H1 (cell line): ENCODE results near the gene SGCD. TPM values are rescaled to one million over a fixed set of nuclear protein-coding genes. Genes with fewer than 3 reads are reported as not detected.

Experiments used
- CTCF ChIA-PET: fragments of 300-600 bp; sonication (Branson Sonifier 250); formaldehyde crosslinking; loops from one replicate; lab custom pipeline; 2021; ENCODE audit not compliant: partially characterized antibody; lab: Charles Lee
- POLR2A ChIA-PET: fragments of 300-600 bp; sonication (Branson Sonifier 250); formaldehyde crosslinking; loops from one replicate; lab custom pipeline; 2021; ENCODE audit warnings: inconsistent platforms; ENCODE audit not compliant: partially characterized antibody; lab: Charles Lee
- DNase-seq, 2 experiments: peaks; one replicate each; pipeline versions ENCODE4 v3.0.0 to v3.0.0-alpha.2; 2010 to 2022; ENCODE audit warnings: low spot score in 2 of 2, low read depth in 1 of 2, mixed read lengths in 1 of 2
- FAIRE-seq: peaks from 2 replicates; lab custom pipeline; 2011; peaks lifted over from hg19 to GRCh38; lab: Jason Lieb, UNC
- H2AFZ ChIP-seq: 2 replicates; pipeline ENCODE4 v1.8.1; 2012; ENCODE audit warnings: low read length, inconsistent platforms
- H2AK5ac ChIP-seq: 2 replicates; pipeline ENCODE4 v1.6.1; 2013; ENCODE audit warnings: low read depth, low read length
- H2BK120ac ChIP-seq: replicated peaks from 2 replicates; pipeline ENCODE3; 2013; ENCODE audit warnings: low read depth, low read length, inconsistent platforms
- H2BK12ac ChIP-seq: 2 replicates; pipeline ENCODE4 v1.6.1; 2013; ENCODE audit warnings: low read depth, low read length
- H2BK15ac ChIP-seq: 2 replicates; pipeline ENCODE4 v1.6.1; 2013; ENCODE audit warnings: low read length
- H2BK20ac ChIP-seq: 2 replicates; pipeline ENCODE4 v1.6.1; 2013; ENCODE audit warnings: low read length
- H2BK5ac ChIP-seq: 2 replicates; pipeline ENCODE4 v1.6.1; 2013; ENCODE audit warnings: low read depth, low read length
- H3K14ac ChIP-seq: 2 replicates; pipeline ENCODE4 v1.6.1; 2013; ENCODE audit warnings: inconsistent platforms; ENCODE audit not compliant: insufficient read length
- H3K18ac ChIP-seq: 2 replicates; pipeline ENCODE4 v1.6.1; 2013; ENCODE audit warnings: low read length; ENCODE audit errors: extremely low read depth
- H3K23ac ChIP-seq: 2 replicates; pipeline ENCODE4 v1.6.1; 2013; ENCODE audit warnings: inconsistent platforms; ENCODE audit not compliant: insufficient read length
- H3K23me2 ChIP-seq: 2 replicates; pipeline ENCODE4 v1.6.1; 2013; ENCODE audit warnings: low read depth, low read length
- H3K27ac ChIP-seq: 2 replicates; pipeline ENCODE4 v1.6.1; 2011; ENCODE audit warnings: low read depth, low read length, inconsistent platforms
- H3K27me3 ChIP-seq, 4 experiments: replicated peaks in 1 of 4; 1 replicate in 1 of 4; 2 replicates in 3 of 4; pipeline versions ENCODE4 v1.6.1 to v1.8.1; 2011 to 2013; ENCODE audit warnings: low read length in 3 of 4, mild to moderate bottlenecking in 3 of 4, inconsistent platforms in 2 of 4, mixed read lengths in 2 of 4, moderate library complexity in 1 of 4; ENCODE audit not compliant: control insufficient read depth in 3 of 4, insufficient read depth in 3 of 4; ENCODE audit errors: extremely low read depth in 1 of 4
- H3K36me3 ChIP-seq, 4 experiments: 2 replicates each; pipeline versions ENCODE4 v1.6.1 to v1.8.1; 2011 to 2013; ENCODE audit warnings: mild to moderate bottlenecking in 4 of 4, low read length in 3 of 4, moderate library complexity in 2 of 4, control low read depth in 1 of 4, inconsistent platforms in 1 of 4; ENCODE audit not compliant: insufficient read depth in 4 of 4, control insufficient read depth in 2 of 4
- H3K4ac ChIP-seq: replicated peaks from 2 replicates; pipeline ENCODE3; 2013; ENCODE audit warnings: low read length, low read depth, mixed read lengths, inconsistent platforms; ENCODE audit not compliant: insufficient read length
- H3K4me1 ChIP-seq, 4 experiments: replicated peaks in 1 of 4; 1 replicate in 1 of 4; 2 replicates in 3 of 4; pipeline versions ENCODE4 v1.6.1 to v1.8.1; 2011 to 2013; ENCODE audit warnings: low read length in 3 of 4, inconsistent platforms in 2 of 4, mixed read lengths in 1 of 4; ENCODE audit not compliant: insufficient read depth in 4 of 4, control insufficient read depth in 3 of 4
- H3K4me2 ChIP-seq, 2 experiments: 2 replicates each; pipeline versions ENCODE4 v1.6.1 to v1.8.1; 2011 to 2013; ENCODE audit warnings: low read depth in 2 of 2, low read length in 2 of 2, control low read depth in 1 of 2, inconsistent platforms in 1 of 2, mild to moderate bottlenecking in 1 of 2; ENCODE audit not compliant: insufficient read depth in 1 of 2
- H3K4me3 ChIP-seq, 4 experiments: fragments of 200-600, 300-600 bp in 1 of 4; sonication (generic), shearing (Covaris generic), sonication (Bioruptor Twin) in 1 of 4; 2 replicates each; pipeline versions ENCODE4 v1.5.1 to v1.8.1; 2011 to 2016; ENCODE audit warnings: low read length in 4 of 4, low read depth in 3 of 4, control low read depth in 2 of 4, inconsistent platforms in 2 of 4, mild to moderate bottlenecking in 2 of 4, mixed read lengths in 1 of 4, moderate library complexity in 1 of 4; ENCODE audit not compliant: insufficient read depth in 2 of 4; ENCODE audit errors: extremely low read depth in 1 of 4
- H3K56ac ChIP-seq: replicated peaks from 2 replicates; pipeline ENCODE3; 2013; ENCODE audit warnings: low read depth, mild to moderate bottlenecking, mixed read lengths, low read length, inconsistent platforms; ENCODE audit not compliant: insufficient read length
- H3K79me1 ChIP-seq: 2 replicates; pipeline ENCODE4 v1.6.1; 2013; ENCODE audit warnings: low read depth, low read length, control low read depth
- H3K79me2 ChIP-seq, 2 experiments: 2 replicates each; pipeline versions ENCODE4 v1.6.1 to v1.8.1; 2012 to 2013; ENCODE audit warnings: low read length in 2 of 2, mild to moderate bottlenecking in 2 of 2, inconsistent platforms in 1 of 2; ENCODE audit not compliant: insufficient read depth in 2 of 2, control insufficient read depth in 1 of 2
- H3K9ac ChIP-seq, 4 experiments: replicated peaks in 1 of 4; 1 replicate in 1 of 4; 2 replicates in 3 of 4; pipeline versions ENCODE4 v1.6.1 to v1.8.1; 2011 to 2013; ENCODE audit warnings: low read depth in 3 of 4, low read length in 3 of 4, control low read depth in 2 of 4, mild to moderate bottlenecking in 2 of 4, moderate library complexity in 2 of 4, inconsistent platforms in 1 of 4; ENCODE audit errors: extremely low read depth in 1 of 4
- H3K9me3 ChIP-seq, 2 experiments: 2 replicates each; pipeline versions ENCODE4 v1.6.1 to v1.8.1; 2012 to 2013; ENCODE audit warnings: mild to moderate bottlenecking in 2 of 2, moderate library complexity in 2 of 2, control low read depth in 1 of 2, inconsistent platforms in 1 of 2, low read depth in 1 of 2, low read length in 1 of 2, mixed read lengths in 1 of 2; ENCODE audit not compliant: insufficient read depth in 2 of 2
- H4K20me1 ChIP-seq, 2 experiments: replicated peaks in 1 of 2; 2 replicates each; pipeline versions ENCODE3 to v1.8.1; 2011 to 2013; ENCODE audit warnings: inconsistent platforms in 2 of 2, low read length in 2 of 2, mild to moderate bottlenecking in 1 of 2; ENCODE audit not compliant: insufficient read depth in 2 of 2, control insufficient read depth in 1 of 2
- H4K5ac ChIP-seq: 2 replicates; pipeline ENCODE4 v1.6.1; 2013; ENCODE audit warnings: low read length, low read depth, mixed read lengths, inconsistent platforms; ENCODE audit not compliant: insufficient read length
- H4K8ac ChIP-seq: 2 replicates; pipeline ENCODE4 v1.8.0; 2013; ENCODE audit warnings: mild to moderate bottlenecking, moderate library complexity, low read length, inconsistent platforms; ENCODE audit not compliant: insufficient read depth; ENCODE audit errors: extremely low read depth
- H4K91ac ChIP-seq: replicated peaks from 2 replicates; pipeline ENCODE3; 2013; ENCODE audit warnings: low read length, mixed read lengths, inconsistent platforms; ENCODE audit not compliant: insufficient read length
- CTCF ChIP-seq, 3 experiments: IDR thresholded peaks; 1 replicate in 2 of 3; 2 replicates in 1 of 3; pipeline versions ENCODE4 v1.5.1 to v1.6.1; 2011; ENCODE audit warnings: low read length in 3 of 3, mild to moderate bottlenecking in 3 of 3, inconsistent platforms in 2 of 3, low read depth in 1 of 3, moderate library complexity in 1 of 3; ENCODE audit not compliant: insufficient read depth in 1 of 3; ENCODE audit errors: control extremely low read depth in 1 of 3
- EZH2 ChIP-seq: fragments of 200-600 bp; sonication (generic); IDR thresholded peaks from 2 replicates; pipeline ENCODE4 v1.7.1; 2012; ENCODE audit warnings: low read depth, mild to moderate bottlenecking, moderate library complexity, low read length, inconsistent platforms; ENCODE audit not compliant: severe bottlenecking
- JUN ChIP-seq: IDR thresholded peaks from 2 replicates; pipeline ENCODE4 v1.6.1; 2011; ENCODE audit warnings: low read depth, mild to moderate bottlenecking, improper control_type of control experiment, low read length
- KDM1A ChIP-seq: fragments of 200-600, 300-600 bp; sonication (generic); IDR thresholded peaks from 2 replicates; pipeline ENCODE4 v1.7.1; 2016; ENCODE audit warnings: mild to moderate bottlenecking, low read length, borderline replicate concordance
- KDM4A ChIP-seq: IDR thresholded peaks from one replicate; pipeline ENCODE4 v1.7.1; 2012; ENCODE audit warnings: low read depth, mild to moderate bottlenecking, moderate library complexity, low read length, inconsistent platforms; ENCODE audit not compliant: severe bottlenecking
- MAFK ChIP-seq: IDR thresholded peaks from 2 replicates; pipeline ENCODE4 v1.6.1; 2012; ENCODE audit warnings: low read depth, mild to moderate bottlenecking, improper control_type of control experiment, low read length
- NANOG ChIP-seq: IDR thresholded peaks from 2 replicates; pipeline ENCODE4 v1.6.1; 2011; ENCODE audit warnings: low read length, low read depth, mild to moderate bottlenecking, inconsistent platforms; ENCODE audit not compliant: insufficient read depth, poor library complexity, severe bottlenecking
- RBBP5 ChIP-seq: IDR thresholded peaks from 2 replicates; pipeline ENCODE4 v1.7.1; 2012; ENCODE audit warnings: low read depth, mild to moderate bottlenecking, inconsistent platforms, low read length, moderate library complexity, borderline replicate concordance
- RXRA ChIP-seq: IDR thresholded peaks from 2 replicates; pipeline ENCODE4 v1.6.1; 2011; ENCODE audit warnings: low read depth, mild to moderate bottlenecking, low read length, moderate library complexity; ENCODE audit not compliant: insufficient read depth
- SIX5 ChIP-seq: IDR thresholded peaks from 2 replicates; pipeline ENCODE4 v1.6.1; 2011; ENCODE audit warnings: mild to moderate bottlenecking, low read depth, low read length
- WGBS, 2 experiments: shearing (Covaris generic) in 1 of 2; methylation state at CpG; one replicate each; pipeline versions ENCODE4 v1.1.6 to v1.1.7; 2013 to 2015; ENCODE audit warnings: low lambda C conversion rate in 2 of 2, mixed read lengths in 2 of 2, inconsistent platforms in 1 of 2, low coverage in 1 of 2, missing lambda C conversion rate in 1 of 2; ENCODE audit not compliant: insufficient replicate concordance in 2 of 2, insufficient coverage in 1 of 2, insufficient read length in 1 of 2; ENCODE audit errors: extremely low coverage in 1 of 2, missing lambda C conversion rate in 1 of 2; 5-methylcytosine and 5-hydroxymethylcytosine counted together
- polyA plus RNA-seq, 7 experiments: library from polyadenylated mRNA; depleted of rRNA in 3 of 7; stranded (reverse) in 5 of 7; unstranded in 2 of 7; fragments of >200 nt in 5 of 7; fragments of 200-250 nt in 2 of 7; gene quantifications; 1 replicate in 5 of 7; 2 replicates in 1 of 7; 4 replicates in 1 of 7; pipeline versions ENCODE4 v1.2.1 to v1.2.3, GENCODE V29; 2011 to 2013; ENCODE audit warnings: missing spikeins in 2 of 7, mixed read lengths in 2 of 7
- total RNA-seq: library from RNA; stranded (reverse); fragmentation: NEBNext Ultra II Directional; extraction: Animal tissue kit (Norgen Biotek cat#: 25700); gene quantifications from 2 replicates; pipeline ENCODE4 v1.2.1, GENCODE V29; 2021
- TF ChIP-seq, protein P1 (sequence below): IDR thresholded peaks from 2 replicates; pipeline ENCODE4 v1.6.1; 2012; ENCODE audit warnings: inconsistent platforms

The SGCD gene
- total and polyA plus RNA-seq, 2 of the 8 experiments (the other 6 are each of a cell fraction or from before 2014, with no cell fraction given): 0.04 to 0.08 TPM

- Histone ChIP-seq H2BK12ac (no peak overlapping the region), H3K4me1 (0 out of 7 replicates have a peak, but pooled peaks cover 0 to 2% (median 0%) of the 10 kb centered on the region in 4 experiments), H3K56ac (no peak overlapping the region), H2BK5ac (no peak overlapping the region), H2AFZ (peak overlapping the region; percentile 68; the same call in 1 of the 2 replicates), H3K4me2 (no peak overlapping the region), H4K8ac (no peak overlapping the region), H3K9me3 (no peaks in the 10 kb centered on the region), H2AK5ac (no peak overlapping the region), H3K4ac (no peak overlapping the region), H3K27ac (no peak overlapping the region), H3K23ac (no peak overlapping the region), H2BK120ac (no peak overlapping the region), H4K91ac (no peak overlapping the region), H4K5ac (no peak overlapping the region), H3K27me3 (no peaks in the 10 kb centered on the region), H3K36me3 (no peaks in the 10 kb centered on the region), H3K14ac (no peak overlapping the region), H2BK15ac (no peak overlapping the region), H3K9ac (no peak overlapping the region), H4K20me1 (no peaks in the 10 kb centered on the region), H3K4me3 (no peak overlapping the region), H3K79me2 (no peaks in the 10 kb centered on the region), H2BK20ac (no peak overlapping the region), H3K18ac (no peak overlapping the region), H3K23me2 (no peaks in the 10 kb centered on the region), H3K79me1 (no peaks in the 10 kb centered on the region)
- DNase-seq: no peak
- POLR2A ChIA-PET: no interaction called here
- CTCF ChIA-PET: interaction anchor here (0.7 to 1.2 kb wide), 3 partner anchors 17 to 191 kb away, joined by 3 read pairs; no protein-coding TSS in a partner anchor
- no peak for FAIRE-seq
- WGBS, 2 experiments: 71% methylated on average over 4 of the region's 4 CpGs; no CpG with 5 or more reads in 1 of the 2 experiments
- TF ChIP-seq, protein P1, sequence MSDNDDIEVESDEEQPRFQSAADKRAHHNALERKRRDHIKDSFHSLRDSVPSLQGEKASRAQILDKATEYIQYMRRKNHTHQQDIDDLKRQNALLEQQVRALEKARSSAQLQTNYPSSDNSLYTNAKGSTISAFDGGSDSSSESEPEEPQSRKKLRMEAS: no peak
- no peak for TF ChIP-seq MAFK
- TF ChIP-seq KDM1A: no peak
- no peak for TF ChIP-seq CTCF (IDR thresholded peaks at IDR 0.05; ENCODE audit: control extremely low read depth in 1 of 3, insufficient read depth in 1 of 3, low read depth in 1 of 3, low read length in 3 of 3)
- TF ChIP-seq SIX5: no peak
- no peak for TF ChIP-seq JUN
- TF ChIP-seq RBBP5: no peak
- TF ChIP-seq RXRA: no peak
- TF ChIP-seq EZH2: no peak
- no peak for TF ChIP-seq KDM4A
- TF ChIP-seq NANOG: no peak
These were observed 320.1 kb downstream of the SGCD start for GRCh38 chr5:156647034-156647451.
